GM21723 (cell line): ENCODE measurements around the gene CLIC4.
"Not testable (repeated sequence)": the region's sequence is repeated elsewhere in the genome, so short reads cannot be mapped to it uniquely, and the experiment has no call there.

Experiments used
- ATAC-seq: cut with Tn5 transposase; IDR thresholded peaks from one replicate; pipeline ENCODE4 v1.9.1; 2021; ENCODE audit warnings: mild to moderate bottlenecking, moderate library complexity; ENCODE audit not compliant: unreplicated experiment

The CLIC4 gene

DNA sequence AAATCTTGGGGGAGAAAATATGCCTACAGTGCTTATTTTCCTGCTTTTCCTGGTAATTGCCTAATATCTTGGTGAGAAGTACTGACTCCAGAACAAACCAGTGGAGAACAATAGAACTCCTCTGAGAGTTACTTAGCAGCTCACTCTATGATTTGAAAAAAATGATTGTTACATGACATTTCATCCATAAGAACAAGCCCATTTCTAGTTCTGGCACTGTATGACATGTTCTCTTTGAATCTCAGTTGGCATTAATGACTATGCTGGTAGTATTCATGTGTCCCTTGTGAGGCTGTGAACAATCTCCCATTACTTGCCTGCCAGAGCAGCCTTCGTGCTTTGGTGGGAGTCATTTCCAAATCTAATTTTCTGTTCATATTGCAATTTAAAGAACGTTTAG lies 58.0 kb downstream of the CLIC4 start:
- ATAC-seq: no peak

DNA sequence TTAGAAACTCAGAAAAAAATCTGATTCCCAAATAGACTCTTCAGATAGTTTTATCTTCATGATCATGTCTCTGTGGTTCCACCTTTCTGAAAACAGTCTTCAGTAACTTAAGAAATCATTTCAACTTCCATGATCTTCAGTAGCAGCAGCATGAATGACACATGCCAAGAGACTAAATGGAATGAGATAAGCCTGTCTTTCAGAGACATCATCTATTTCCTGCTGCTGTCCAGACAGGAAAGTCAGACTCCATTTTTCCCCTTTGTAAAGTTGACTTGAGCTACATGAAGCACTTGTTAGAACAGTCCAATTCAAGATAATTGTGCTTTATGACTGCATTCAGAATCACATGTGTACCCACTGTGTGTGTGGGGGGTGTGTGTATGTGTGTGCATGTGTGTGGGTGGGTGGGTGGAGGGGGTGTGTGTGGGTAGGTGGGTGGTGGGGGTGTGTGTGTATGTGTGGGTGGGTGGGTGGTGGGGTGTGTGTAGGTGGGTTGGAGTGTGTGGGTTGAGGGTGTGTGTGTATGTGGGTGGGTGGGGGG lies 58.8 kb downstream of the CLIC4 start:
- ATAC-seq: no peak

DNA sequence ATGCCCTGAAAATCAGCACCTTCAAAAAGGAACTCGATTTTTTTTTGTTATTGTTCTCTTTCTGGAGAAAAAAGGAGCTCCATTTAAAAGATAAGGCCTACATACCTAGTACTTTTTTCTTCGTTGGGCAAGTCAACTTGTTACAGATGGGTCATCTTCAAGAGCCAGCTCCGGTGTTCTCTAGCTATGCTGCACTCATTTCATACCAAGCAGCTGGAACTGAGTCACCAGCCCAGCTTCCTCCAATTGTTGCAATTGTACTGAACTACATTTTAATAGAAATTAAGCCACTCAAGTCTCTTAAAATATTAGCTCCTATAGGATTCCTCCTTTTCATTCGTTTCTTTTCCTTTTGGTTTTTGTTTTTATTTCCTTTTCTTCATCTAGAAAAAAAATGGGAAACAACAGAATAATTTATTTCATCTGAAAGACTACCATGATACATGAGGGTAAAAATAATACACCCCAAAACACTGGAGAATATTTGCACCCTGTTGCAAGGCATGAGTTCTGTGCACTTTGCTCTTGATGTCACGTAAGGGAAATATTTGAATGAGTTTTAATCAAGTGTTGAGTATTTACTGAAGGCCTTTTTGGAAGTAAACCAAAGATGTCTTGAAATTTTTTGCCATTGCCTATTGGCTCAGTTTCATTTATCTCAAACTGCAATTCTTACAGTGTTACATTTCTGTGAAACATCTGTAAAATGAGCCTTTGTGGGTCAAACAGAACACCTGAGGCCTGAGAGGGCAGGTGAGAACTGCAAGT lies 60.5 kb downstream of the CLIC4 start:
- no peak for ATAC-seq

DNA sequence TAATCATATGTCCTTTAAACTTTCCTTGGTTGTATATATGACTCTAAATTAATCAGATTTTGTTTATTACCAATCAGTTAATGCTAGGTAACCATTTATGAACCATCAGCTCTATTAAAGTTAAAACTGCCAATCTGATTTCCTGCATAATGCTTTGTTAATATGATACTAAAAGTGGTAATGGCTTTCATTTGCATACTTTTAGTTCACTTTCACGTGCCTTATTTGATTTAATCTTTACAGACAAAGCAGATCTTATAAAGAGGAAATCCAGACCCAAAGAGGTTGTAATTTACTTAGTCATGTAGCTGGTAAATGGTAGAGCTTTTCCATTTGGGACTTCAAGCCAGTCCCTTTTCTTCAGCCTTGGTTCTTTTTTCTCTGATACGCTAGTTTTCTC lies 61.3 kb downstream of the CLIC4 start:
- no peak for ATAC-seq

DNA sequence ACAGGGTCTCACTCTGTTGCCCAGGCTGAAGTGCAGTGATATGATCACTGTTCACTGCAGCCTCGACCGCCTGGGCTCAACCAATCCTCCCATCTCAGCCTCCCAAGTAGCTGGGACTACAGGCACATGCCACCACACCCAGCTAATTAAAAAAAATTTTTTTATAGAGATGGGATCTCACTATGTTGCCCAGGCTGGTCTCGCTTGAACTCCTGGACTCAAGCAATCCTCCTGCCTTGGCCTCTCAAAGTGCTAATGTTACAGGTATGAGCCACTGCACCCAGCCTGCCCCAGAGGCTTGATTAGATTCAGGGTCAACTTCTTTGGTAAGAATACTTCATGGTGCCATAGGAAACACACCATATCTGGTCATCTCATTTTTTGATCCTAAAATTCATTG lies 66.2 kb downstream of the CLIC4 start:
- not testable (repeated sequence) for ATAC-seq

DNA sequence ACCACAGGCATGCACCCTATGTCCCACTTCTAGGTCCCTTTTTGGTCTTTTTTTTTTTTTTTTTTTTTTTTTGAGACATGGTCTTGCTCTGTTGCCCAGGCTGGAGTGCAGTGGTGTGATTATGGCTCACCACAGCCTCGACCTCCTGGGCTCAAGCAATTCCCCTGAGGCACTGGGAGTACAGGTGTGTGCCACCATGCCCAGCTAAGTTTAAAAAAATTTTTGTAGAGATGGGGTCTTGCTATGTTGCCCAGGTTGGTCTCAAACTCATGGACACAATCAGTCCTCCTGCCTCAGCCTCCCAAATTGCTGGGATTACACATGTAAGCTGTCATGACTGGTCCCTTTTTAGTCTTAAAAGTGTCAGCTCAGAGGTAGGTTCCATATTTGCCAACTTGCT lies 75.0 kb downstream of the CLIC4 start:
- not testable (repeated sequence) for ATAC-seq

DNA sequence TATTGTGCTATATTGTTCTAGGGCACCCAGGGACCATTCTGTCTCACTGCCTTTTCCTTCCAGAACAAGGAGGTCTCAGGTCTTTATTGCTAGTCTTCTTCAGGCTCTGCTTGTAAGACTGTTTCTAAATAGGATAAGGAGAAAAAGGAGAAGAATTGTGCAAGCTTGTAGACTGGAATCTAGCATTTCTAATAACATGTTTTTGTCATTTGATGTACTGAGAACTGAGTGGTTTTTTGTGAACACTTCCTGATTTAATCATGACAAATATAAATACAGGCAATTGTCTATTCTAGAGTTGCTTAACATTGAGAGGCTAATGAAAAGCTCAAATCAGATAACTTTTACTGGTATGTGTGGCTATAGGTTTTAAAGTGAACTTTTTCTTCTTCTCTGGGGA lies 77.6 kb downstream of the CLIC4 start:
- no peak for ATAC-seq

DNA sequence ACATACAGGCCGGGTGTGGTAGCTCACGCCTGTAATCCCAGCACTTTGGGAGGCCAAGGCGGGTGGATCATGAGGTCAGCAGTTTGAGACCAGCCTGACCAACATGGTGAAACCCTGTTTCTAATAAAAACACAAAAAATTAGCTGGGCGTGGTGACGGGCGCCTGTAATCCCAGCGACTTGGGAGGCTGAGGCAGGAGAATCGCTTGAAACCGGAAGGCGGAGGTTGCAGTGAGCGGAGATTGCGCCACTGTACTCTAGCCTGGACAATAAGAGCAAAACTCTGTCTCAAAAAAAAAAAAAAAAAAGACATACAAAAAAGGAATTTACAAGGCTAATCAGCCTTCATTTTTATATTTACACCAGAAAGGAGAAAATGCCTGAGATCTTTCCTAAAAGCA lies 78.2 kb downstream of the CLIC4 start:
- not testable (repeated sequence) for ATAC-seq

DNA sequence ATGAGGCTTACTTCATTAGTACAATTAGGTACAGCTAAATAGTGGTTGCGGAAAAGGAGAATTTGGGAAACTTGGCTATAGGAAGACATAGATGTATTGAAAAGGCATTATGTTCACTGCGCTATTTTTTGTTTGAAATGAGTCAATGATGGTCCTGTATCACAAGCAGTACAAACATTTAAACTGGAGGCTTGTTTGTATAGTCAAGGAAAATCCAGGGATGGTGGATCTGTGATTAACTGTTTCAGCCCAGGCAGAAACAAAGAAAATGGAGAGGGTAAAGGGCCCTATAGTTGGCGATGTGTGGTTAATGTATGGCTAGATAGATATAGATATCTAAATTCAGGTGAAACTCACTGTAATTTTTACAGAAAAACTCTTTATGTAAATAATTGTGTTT lies 79.9 kb downstream of the CLIC4 start:
- no peak for ATAC-seq

DNA sequence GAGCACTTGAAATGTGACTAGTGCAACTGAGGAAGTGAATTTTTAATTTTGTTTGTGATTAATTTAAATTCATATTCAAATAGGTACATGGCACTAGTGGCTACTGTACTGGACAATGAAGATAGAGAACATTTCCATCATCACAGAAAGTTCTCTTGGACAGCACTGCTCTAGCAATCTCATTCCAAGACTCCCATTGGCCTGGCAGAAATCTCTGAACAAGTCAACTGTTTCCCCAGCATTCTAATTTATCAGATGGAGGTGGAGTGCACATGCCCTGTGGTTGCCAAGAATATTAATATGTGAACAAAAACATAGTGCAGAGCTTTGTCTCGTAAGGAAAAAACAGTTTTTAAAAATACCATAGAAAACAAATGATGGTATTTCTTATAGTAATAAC lies 81.3 kb downstream of the CLIC4 start:
- no peak for ATAC-seq

DNA sequence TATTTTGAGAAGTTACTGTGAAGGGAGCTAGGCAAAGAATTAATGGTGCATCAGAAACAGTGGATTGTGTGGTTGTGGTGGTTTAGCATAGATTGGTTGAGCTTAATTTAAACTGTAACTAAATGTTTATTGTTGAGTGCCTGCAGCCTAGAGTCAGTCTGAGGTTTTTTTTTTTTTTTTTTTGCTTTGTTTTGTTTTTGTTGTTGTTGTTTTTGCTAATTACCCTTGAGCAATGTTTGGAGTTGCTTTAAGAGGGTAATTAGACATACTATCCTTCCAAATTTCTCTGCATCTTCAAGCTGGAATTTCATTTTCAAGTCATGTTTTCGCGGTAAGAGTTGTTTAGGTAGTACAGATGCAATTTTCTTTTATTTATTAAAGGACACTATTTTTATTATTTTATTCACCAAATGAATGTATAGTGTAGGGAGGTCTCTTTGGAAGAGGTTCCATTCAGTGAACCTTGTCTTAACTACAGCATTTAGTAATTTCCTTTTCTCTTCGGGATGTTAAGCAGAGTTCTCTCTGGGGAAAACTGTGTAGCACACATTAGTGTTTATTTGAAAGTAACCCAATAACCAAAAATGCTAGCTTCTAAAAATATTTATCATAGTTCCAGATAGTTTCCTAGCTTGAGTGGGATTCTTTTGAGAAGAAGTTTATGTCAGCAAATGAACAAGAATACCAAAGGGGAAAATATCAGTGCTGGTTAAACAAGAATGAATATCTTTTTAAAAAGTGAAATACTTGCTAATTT lies 82.3 kb downstream of the CLIC4 start:
- no peak for ATAC-seq

DNA sequence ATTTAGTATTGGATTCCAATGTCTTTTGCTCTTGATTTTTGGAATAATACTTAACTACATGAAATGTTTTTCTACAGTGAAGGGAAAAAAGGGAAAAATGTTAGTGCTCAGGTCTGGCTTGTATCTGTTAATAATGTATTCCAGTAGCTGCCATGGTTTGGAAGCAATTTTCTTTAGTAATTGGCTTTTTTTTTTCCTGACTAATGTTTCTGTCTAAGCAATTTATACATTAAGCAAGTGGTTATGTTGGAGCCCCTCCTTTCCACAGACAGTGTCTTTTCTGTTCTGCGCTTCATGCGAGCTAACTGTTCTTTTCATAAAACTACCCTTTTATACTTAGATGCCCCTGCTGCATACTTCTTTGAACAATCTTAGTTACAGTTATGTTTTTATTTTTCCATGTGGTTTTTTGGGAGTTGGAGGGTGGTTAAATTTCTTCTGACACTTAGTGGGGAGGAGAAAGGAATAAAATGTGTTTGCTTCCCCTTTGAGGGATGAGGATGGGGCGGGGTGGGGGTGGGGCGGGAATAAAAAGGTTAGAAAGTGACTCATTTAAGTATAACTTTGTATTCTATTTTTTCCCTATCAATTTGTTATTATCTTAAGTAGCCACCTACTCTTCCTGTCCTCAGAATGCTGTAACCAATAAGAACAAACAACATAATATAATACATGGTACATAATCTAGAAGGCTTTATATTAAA lies 83.1 kb downstream of the CLIC4 start:
- ATAC-seq: no peak

DNA sequence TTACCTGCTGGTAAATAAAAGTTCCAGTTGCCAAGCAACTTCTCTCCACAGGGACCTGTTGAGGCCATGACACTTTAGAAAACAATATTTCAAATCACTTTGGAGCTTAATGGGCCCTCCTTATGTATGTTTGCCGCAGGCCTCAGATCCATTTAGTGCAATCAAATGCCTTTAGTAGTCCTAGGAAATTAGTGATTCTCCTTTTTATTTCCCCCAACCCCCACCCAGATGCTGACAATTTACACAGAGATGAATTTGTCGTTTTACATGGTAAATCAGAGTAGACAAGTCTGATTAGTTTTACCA lies 83.6 kb downstream of the CLIC4 start:
- no peak for ATAC-seq

DNA sequence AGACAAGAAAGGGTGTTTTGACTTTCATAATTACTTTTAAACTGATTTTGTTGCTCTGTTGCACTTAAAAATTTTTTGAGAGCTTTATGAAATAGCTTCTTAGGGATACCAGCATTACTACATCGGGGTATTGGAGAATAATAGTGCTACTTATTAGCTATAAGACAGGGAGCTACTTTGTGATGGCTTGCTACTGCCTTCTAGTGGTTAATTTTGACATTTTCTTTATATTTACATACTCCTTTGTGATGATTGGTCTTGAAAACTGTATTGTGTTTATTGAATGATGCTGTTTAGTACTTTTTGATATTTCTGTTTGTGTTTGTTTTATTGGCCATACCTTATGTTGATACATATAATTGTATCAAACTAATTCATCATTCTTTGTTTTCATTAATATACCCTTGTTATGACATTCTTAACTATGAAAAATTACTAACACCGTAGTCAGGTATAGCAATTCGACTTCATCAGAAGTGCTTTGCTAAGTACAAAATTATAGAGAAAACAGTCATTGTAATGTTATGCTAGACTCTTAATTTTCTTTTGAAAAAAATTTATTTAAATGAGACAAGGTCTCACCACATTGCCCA lies 85.5 kb downstream of the CLIC4 start:
- ATAC-seq: no peak

DNA sequence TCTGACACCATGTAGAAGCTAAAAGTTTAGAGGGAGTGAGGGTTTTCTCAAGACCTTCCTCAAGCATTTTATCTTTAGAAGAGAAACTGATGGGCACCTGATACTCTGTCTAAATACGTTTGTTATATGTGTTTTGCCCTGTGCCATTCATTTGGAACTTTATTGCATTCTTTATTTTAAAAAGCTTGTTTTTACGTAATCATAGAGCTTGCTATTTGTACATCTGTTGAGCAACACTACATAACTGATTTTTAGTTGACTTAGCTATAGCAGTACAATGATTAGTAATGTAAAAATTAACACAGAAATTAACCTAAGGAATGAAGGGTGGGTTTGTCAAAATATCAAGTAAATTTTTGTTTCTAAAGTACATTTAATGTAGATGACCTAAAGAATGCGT lies 96.3 kb downstream of the CLIC4 start:
- ATAC-seq: no peak

DNA sequence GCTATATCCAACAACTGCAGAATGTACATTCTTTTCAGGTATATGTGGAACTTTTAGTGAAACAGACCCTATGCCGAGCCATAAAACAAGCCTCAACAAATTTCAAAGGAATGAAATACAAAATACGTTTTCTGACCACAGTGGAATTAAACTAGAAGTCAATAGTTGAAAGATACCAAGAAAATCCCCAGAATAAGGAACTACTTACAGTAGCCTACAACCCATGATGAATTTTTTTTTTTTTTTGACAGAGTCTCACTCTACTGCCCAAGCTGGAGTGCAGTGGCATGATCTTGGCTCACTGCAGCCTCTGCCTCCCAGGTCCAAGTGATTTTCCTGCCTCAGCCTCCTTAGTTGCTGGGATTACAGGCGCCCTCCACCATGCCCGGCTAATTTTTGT lies 101.4 kb downstream of the CLIC4 start:
- ATAC-seq: no peak

DNA sequence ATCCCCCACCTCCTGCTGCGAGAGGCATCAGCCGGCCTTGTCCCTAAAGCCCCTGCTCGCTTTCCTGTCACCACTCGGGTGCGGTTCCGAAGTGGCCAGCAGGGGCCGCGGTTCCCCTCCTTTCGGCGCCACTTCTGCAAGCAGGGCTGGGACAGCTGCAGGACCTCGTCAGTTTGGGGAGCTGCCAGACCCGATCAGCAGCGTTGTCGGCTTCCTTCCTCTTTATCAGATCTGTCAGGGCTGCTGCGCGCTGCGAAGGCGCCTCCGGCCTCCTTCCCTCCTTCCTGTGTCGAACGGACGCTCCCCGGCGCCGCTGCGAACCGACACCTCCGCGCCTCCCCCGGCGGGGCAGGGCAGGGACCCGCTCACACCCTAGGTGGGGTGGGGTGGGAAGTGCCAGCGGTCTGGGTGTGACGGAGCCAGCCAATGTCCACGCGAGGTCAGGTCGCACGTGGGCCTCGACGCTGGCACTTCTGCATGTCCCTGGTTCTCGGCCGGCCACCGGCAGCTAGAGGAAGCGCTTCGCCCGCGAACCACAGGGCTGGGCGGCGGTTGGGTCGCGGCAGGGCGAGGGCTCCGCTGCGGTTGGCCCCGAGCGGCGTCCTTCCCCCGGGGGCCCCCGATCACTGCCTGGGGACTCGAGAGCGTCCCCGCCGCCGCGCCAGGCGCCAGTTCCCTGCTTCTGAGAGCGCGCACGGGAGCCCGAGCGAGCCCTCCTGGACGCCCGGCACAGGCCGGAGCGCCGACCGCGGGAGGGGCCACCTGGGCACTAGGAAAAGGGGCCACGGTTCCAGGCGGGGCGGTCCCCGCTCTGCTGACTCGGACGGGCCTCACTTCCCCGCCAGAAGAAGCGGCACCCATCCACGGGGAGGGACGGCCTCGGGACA lies 103.0 kb downstream of the CLIC4 start:
- ATAC-seq: peak; percentile 90

DNA sequence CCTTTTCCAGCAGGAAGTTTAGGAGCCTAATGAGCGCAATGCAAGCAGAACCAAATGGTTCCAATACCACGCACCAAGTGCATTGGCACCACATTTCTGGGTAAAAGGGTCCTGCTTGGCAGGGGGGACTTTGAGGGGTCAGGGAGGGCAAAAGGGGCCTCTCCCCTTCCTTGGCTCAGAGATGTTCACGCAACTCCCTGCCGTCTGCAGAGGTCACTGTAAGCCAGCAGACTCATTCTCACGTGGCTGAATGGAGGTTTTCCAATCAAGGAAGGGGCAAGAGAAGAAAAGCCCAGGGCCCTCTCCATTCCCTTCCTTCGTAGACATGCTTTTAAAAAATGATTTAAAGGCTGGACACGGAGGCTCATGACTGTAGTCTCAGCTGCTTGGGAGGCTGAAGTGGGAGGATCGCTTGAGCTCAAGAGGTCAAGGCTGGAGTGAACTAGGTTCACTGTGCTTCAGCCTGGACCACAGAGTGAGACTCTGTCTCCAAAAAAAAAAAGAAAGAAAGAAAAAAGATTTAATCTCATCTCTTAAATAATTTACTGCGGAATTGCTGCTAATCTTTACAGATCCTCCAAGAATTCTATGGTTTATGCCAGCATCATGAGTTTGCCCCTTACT lies 104.5 kb downstream of the CLIC4 start:
- no peak for ATAC-seq

DNA sequence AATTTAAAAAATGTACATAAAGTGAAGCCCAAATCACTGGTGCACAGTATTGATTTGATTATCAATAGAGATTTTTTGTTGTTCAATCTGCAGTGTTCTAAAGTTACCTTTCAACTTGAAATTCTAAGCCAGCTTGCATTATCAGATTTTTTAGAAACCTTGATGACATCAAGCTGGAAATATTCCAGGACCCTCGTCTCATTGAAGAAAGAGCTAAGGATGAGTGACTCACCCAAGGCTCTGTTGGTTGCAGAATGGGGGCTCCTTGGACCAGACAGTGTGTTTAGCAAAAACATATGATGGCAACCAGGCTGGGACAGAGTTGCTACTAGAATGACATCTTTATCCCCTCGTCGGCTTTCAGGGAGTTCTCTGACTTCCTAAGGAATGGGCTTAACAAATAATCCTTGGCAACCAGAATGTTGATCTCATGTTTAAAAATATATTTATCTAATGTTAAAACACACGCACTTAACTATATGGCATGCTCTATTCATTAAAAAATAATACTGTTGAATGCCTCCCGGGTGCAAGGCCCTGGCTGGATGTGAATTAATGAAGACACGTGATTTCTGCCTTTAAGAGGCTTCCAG lies 105.2 kb downstream of the CLIC4 start:
- no peak for ATAC-seq

DNA sequence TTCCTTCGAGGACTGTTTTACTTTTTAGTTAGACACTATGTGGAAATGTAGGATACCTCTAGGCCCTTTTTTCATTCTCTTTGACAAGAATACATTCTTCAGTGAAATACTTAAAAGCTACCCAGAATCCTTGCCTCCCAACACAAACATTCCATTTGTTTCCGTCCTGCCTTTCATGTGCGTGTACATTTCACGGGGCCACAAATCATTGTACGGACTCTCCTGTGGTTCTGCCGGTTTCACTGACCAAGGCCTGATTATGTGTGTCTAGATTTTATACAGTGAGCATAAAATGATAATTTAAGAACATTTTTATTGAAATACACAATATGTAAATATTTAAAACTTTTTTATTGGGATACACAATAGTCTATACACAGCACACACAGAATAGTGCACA lies 108.4 kb downstream of the CLIC4 start:
- no peak for ATAC-seq
